ENCODE data around the gene AASDH.

DNA sequence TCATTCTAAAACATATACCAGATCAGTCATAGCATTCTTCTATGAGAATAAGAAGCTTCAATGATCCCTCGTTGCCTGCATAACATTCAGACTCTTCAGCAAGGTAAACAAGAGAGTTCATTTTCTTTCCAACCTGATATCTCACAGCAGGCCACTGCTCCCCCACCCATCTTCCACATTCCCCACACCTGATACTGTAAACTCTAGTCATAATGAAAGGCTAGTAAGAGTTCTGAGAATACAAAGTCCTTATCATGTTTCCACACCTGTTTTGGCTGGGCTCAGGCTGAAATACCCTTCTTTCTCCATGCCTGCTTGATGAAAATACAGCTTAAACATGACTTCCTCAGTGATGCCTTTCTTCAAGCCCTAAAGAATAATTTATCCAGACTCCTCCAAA, 2.3 kb upstream of the AASDH start:
- no peak for TF ChIP-seq POLR2A (IDR thresholded peaks at IDR 0.05)
- TF ChIP-seq, protein P1, sequence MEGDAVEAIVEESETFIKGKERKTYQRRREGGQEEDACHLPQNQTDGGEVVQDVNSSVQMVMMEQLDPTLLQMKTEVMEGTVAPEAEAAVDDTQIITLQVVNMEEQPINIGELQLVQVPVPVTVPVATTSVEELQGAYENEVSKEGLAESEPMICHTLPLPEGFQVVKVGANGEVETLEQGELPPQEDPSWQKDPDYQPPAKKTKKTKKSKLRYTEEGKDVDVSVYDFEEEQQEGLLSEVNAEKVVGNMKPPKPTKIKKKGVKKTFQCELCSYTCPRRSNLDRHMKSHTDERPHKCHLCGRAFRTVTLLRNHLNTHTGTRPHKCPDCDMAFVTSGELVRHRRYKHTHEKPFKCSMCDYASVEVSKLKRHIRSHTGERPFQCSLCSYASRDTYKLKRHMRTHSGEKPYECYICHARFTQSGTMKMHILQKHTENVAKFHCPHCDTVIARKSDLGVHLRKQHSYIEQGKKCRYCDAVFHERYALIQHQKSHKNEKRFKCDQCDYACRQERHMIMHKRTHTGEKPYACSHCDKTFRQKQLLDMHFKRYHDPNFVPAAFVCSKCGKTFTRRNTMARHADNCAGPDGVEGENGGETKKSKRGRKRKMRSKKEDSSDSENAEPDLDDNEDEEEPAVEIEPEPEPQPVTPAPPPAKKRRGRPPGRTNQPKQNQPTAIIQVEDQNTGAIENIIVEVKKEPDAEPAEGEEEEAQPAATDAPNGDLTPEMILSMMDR (IDR thresholded peaks at IDR 0.05), result no peak

Data from body of pancreas (tissue), 4 donors.